H9 (cell line): ENCODE measurements around the gene POR. TPM values are rescaled to one million over a fixed set of nuclear protein-coding genes. Genes with fewer than 3 reads are reported as not detected.

Source experiments
- DNase-seq: peaks from one replicate; pipeline ENCODE4 v3.0.0-alpha.2; 2017
- H2AFZ ChIP-seq: one replicate; pipeline ENCODE4 v1.6.1; 2013; ENCODE audit warnings: mild to moderate bottlenecking, low read length, control low read depth, moderate library complexity
- H2AK5ac ChIP-seq: 2 replicates; pipeline ENCODE4 v1.6.1; 2013; ENCODE audit warnings: low read length, control low read depth, mixed read lengths; ENCODE audit not compliant: insufficient read length
- H2BK120ac ChIP-seq: one replicate; pipeline ENCODE4 v1.6.1; 2013; ENCODE audit warnings: low read depth, mild to moderate bottlenecking, low read length, control low read depth, inconsistent platforms; ENCODE audit not compliant: poor library complexity, severe bottlenecking
- H2BK12ac ChIP-seq: 2 replicates; pipeline ENCODE4 v1.6.1; 2013; ENCODE audit warnings: low read length, control low read depth, mixed read lengths, low read depth; ENCODE audit not compliant: insufficient read length
- H2BK15ac ChIP-seq: 2 replicates; pipeline ENCODE4 v1.6.1; 2013; ENCODE audit warnings: low read depth, low read length, control low read depth
- H2BK20ac ChIP-seq: one replicate; pipeline ENCODE4 v1.6.1; 2013; ENCODE audit warnings: low read depth, mild to moderate bottlenecking, low read length, control low read depth, inconsistent platforms; ENCODE audit not compliant: poor library complexity, severe bottlenecking
- H2BK5ac ChIP-seq: 2 replicates; pipeline ENCODE4 v1.6.1; 2013; ENCODE audit warnings: low read length, control low read depth, mixed read lengths; ENCODE audit not compliant: insufficient read length
- H3K14ac ChIP-seq: 2 replicates; pipeline ENCODE4 v1.6.1; 2013; ENCODE audit warnings: low read length, control low read depth; ENCODE audit not compliant: insufficient read depth
- H3K18ac ChIP-seq: 2 replicates; pipeline ENCODE4 v1.6.1; 2013; ENCODE audit warnings: low read depth, mild to moderate bottlenecking, mixed read lengths, low read length, control low read depth; ENCODE audit not compliant: insufficient read length
- H3K23ac ChIP-seq: 2 replicates; pipeline ENCODE4 v1.6.1; 2013; ENCODE audit warnings: low read length, control low read depth, mixed read lengths, low read depth; ENCODE audit not compliant: insufficient read length
- H3K23me2 ChIP-seq: 2 replicates; pipeline ENCODE4 v1.6.1; 2013; ENCODE audit warnings: low read depth, mild to moderate bottlenecking, mixed read lengths, low read length, control low read depth; ENCODE audit not compliant: insufficient read length, poor library complexity, severe bottlenecking
- H3K27ac ChIP-seq: 2 replicates; pipeline ENCODE4 v1.5.1; 2013; ENCODE audit warnings: low read length, control low read depth, mixed read lengths, low read depth; ENCODE audit not compliant: insufficient read length
- H3K27me3 ChIP-seq: 2 replicates; pipeline ENCODE4 v1.6.1; 2013; ENCODE audit warnings: low read length, control low read depth, inconsistent platforms; ENCODE audit not compliant: insufficient read depth
- H3K4ac ChIP-seq: 2 replicates; pipeline ENCODE4 v1.6.1; 2013; ENCODE audit warnings: low read depth, mild to moderate bottlenecking, control low read depth, inconsistent platforms, low read length, moderate library complexity
- H3K4me1 ChIP-seq: 2 replicates; pipeline ENCODE4 v1.6.1; 2013; ENCODE audit warnings: low read length, control low read depth, inconsistent platforms; ENCODE audit not compliant: insufficient read depth
- H3K4me2 ChIP-seq: 2 replicates; pipeline ENCODE4 v1.6.1; 2013; ENCODE audit warnings: low read length, control low read depth, mixed read lengths; ENCODE audit not compliant: insufficient read length, insufficient read depth
- H3K56ac ChIP-seq: 2 replicates; pipeline ENCODE4 v1.6.1; 2013; ENCODE audit warnings: low read depth, mild to moderate bottlenecking, mixed read lengths, low read length, control low read depth; ENCODE audit not compliant: insufficient read length
- H3K79me1 ChIP-seq: 2 replicates; pipeline ENCODE4 v1.6.1; 2013; ENCODE audit warnings: low read depth, mild to moderate bottlenecking, moderate library complexity, low read length, control low read depth, inconsistent platforms; ENCODE audit not compliant: insufficient read depth, poor library complexity, severe bottlenecking
- H3K79me2 ChIP-seq: 2 replicates; pipeline ENCODE4 v1.6.1; 2013; ENCODE audit warnings: low read length, control low read depth, inconsistent platforms; ENCODE audit not compliant: insufficient read depth
- H3K9ac ChIP-seq: 2 replicates; pipeline ENCODE4 v1.6.1; 2013; ENCODE audit warnings: low read length, control low read depth, mixed read lengths; ENCODE audit not compliant: insufficient read length; ENCODE audit errors: extremely low read depth
- H3K9me3 ChIP-seq: one replicate; pipeline ENCODE4 v1.6.1; 2013; ENCODE audit warnings: low read depth, low read length, inconsistent platforms; ENCODE audit not compliant: control insufficient read depth
- H3T11ph ChIP-seq: one replicate; pipeline ENCODE4 v1.6.1; 2013; ENCODE audit warnings: mild to moderate bottlenecking, low read length, control low read depth, inconsistent platforms
- H4K20me1 ChIP-seq: one replicate; pipeline ENCODE4 v1.6.1; 2013; ENCODE audit not compliant: control insufficient read depth, insufficient read length, insufficient read depth
- H4K5ac ChIP-seq: 2 replicates; pipeline ENCODE4 v1.6.1; 2013; ENCODE audit warnings: low read depth, mild to moderate bottlenecking, mixed read lengths, low read length, control low read depth; ENCODE audit not compliant: insufficient read length
- H4K8ac ChIP-seq: replicated peaks from 2 replicates; pipeline ENCODE4 v1.6.1; 2013; ENCODE audit warnings: low read length, control low read depth, mixed read lengths, low read depth; ENCODE audit not compliant: insufficient read length
- H4K91ac ChIP-seq: 2 replicates; pipeline ENCODE4 v1.6.1; 2013; ENCODE audit warnings: low read depth, mild to moderate bottlenecking, moderate library complexity, mixed read lengths, low read length, control low read depth; ENCODE audit not compliant: insufficient read length
- H3K27ac Mint-ChIP-seq, 3 experiments: 2 replicates in 2 of 3; 3 replicates in 1 of 3; pipeline ENCODE4 v1.8.0; 2020 to 2021; ENCODE audit warnings: mixed read lengths in 3 of 3, mild to moderate bottlenecking in 1 of 3, moderate library complexity in 1 of 3
- H3K27me3 Mint-ChIP-seq: 2 replicates; pipeline ENCODE4 v1.8.0; 2021; ENCODE audit warnings: low read depth, mild to moderate bottlenecking, moderate library complexity, mixed read lengths
- H3K36me3 Mint-ChIP-seq, 3 experiments: 2 replicates in 2 of 3; 3 replicates in 1 of 3; pipeline ENCODE4 v1.8.0; 2020 to 2021; ENCODE audit warnings: low read depth in 3 of 3, mixed read lengths in 3 of 3; ENCODE audit not compliant: insufficient read depth in 1 of 3
- H3K4me1 Mint-ChIP-seq, 2 experiments: 2 replicates each; pipeline ENCODE4 v1.8.0; 2020; ENCODE audit warnings: mixed read lengths in 2 of 2
- H3K4me3 Mint-ChIP-seq, 2 experiments: 2 replicates in 1 of 2; 3 replicates in 1 of 2; pipeline ENCODE4 v1.8.0; 2020 to 2021; ENCODE audit warnings: mild to moderate bottlenecking in 2 of 2, mixed read lengths in 2 of 2, moderate library complexity in 1 of 2
- H3K9me3 Mint-ChIP-seq, 2 experiments: 2 replicates in 1 of 2; 3 replicates in 1 of 2; pipeline ENCODE4 v1.8.0; 2020; ENCODE audit warnings: mild to moderate bottlenecking in 2 of 2, mixed read lengths in 2 of 2, moderate library complexity in 1 of 2
- CTCF ChIP-seq: fragments of 200-600 bp; sonication (generic); conservative IDR thresholded peaks from 3 replicates; pipeline ENCODE4 v1.8.0; 2021; ENCODE audit warnings: antibody characterized with exemption, mild to moderate bottlenecking
- WGBS: extraction: QIAGEN DNeasy Blood & Tissue Kit; methylation state at CpG from one replicate; pipeline ENCODE4 v1.1.7; 2013; ENCODE audit warnings: missing lambda C conversion rate, low lambda C conversion rate, mixed read lengths; ENCODE audit not compliant: insufficient read length; ENCODE audit errors: extremely low coverage; 5-methylcytosine and 5-hydroxymethylcytosine counted together
- total RNA-seq: library from RNA; stranded (reverse); gene quantifications from 2 replicates; pipeline ENCODE4 v1.2.1, GENCODE V29; 2021

Gene POR
- total RNA-seq, 1 experiment from 2014 or later, result 128 TPM

- Histone ChIP-seq H4K20me1 (peaks cover 3% of the 10 kb centered on the region), H3K79me1 (no peaks in the 10 kb centered on the region), H3K23me2 (no peaks in the 10 kb centered on the region), H3K56ac (no peak overlapping the region), H4K5ac (no peak overlapping the region), H2BK20ac (no peak overlapping the region), H3K4ac (no peak overlapping the region), H3K79me2 (no peaks in the 10 kb centered on the region), H3K14ac (no peak overlapping the region), H2BK120ac (no peak overlapping the region), H3K18ac (no peak overlapping the region), H2BK12ac (no peak overlapping the region), H2BK15ac (no peak overlapping the region), H3K27me3 (no peaks in the 10 kb centered on the region), H3K4me1 (peaks cover 1% of the 10 kb centered on the region; the same call in 1 of the 2 replicates), H2AK5ac (no peak overlapping the region), H3K27ac (no peak overlapping the region), H2BK5ac (no peak overlapping the region), H3K9me3 (no peaks in the 10 kb centered on the region), H4K91ac (no peak overlapping the region), H3K9ac (no peak overlapping the region), H2AFZ (no peak overlapping the region), H3K23ac (no peak overlapping the region), H4K8ac (no peak overlapping the region), H3K4me2 (no peak overlapping the region), H3T11ph (no peak overlapping the region)
- Mint-ChIP-seq H3K36me3 (no peaks in the 10 kb centered on the region), H3K27me3 (peaks cover 4% of the 10 kb centered on the region), H3K4me1 (peaks cover 5 to 19% of the 10 kb centered on the region in 2 experiments), H3K27ac (peak overlapping the region; percentile 35 to 97 (median 48); a peak in 4 of 7 replicates), H3K9me3 (no peaks in the 10 kb centered on the region), H3K4me3 (no peak overlapping the region)
- TF ChIP-seq CTCF, result no peak
- DNase-seq, result no peak
- no CpG with 5 or more reads among the region's 9 CpGs for WGBS
Measured at GRCh38 chr7:75900617-75901315, 14.2 kb upstream of the POR start.
